ENCODE results near the gene ARFRP1.

GRCh38 chr20:63745424-63745805 lies 37.6 kb upstream of the ARFRP1 start:
- no peak for TF ChIP-seq CTCF (IDR thresholded peaks at IDR 0.05 in 4 of 5, conservative IDR thresholded peaks at IDR 0.05 in 1 of 5)
- no peak for TF ChIP-seq POLR2A (IDR thresholded peaks at IDR 0.05)

Measured in gastrocnemius medialis (tissue), 4 donors.